PC-9 (cell line): ENCODE measurements around the gene DNAI1. TPM values are rescaled to one million over a fixed set of nuclear protein-coding genes. Genes with fewer than 3 reads are reported as not detected.
"Not testable (repeated sequence)": the region's sequence is repeated elsewhere in the genome, so short reads cannot be mapped to it uniquely, and the experiment has no call there.

Experiments used
- BruUV-seq: library from RNA; stranded (reverse); fragments of 400-500 nt; replicated peaks from 2 replicates; lab custom pipeline; 2021; lab: Mats Ljungman, UMichigan
- CTCF ChIA-PET: fragments of 300-600 bp; sonication (Branson Sonifier 250); formaldehyde crosslinking; loops from one replicate; lab custom pipeline; 2022; ENCODE audit warnings: antibody characterized with exemption; lab: Charles Lee
- POLR2A ChIA-PET: fragments of 300-600 bp; sonication (Branson Sonifier 250); formaldehyde crosslinking; loops from one replicate; lab custom pipeline; 2022; ENCODE audit warnings: antibody characterized with exemption; ENCODE audit not compliant: unreplicated experiment; lab: Charles Lee
- DNase-seq, 2 experiments: peaks; one replicate each; pipeline versions ENCODE4 v3.0.0 to v3.0.0-alpha.2; 2015 to 2022; ENCODE audit warnings: mixed read lengths in 1 of 2
- H2AFZ ChIP-seq: fragments of 200-600 bp; sonication (generic); 2 replicates; pipeline ENCODE4 v1.8.1; 2017; ENCODE audit warnings: antibody characterized with exemption
- H3F3A ChIP-seq: fragments of 200-600 bp; sonication (generic); 2 replicates; pipeline ENCODE4 v1.8.1; 2017; ENCODE audit warnings: antibody characterized with exemption, mild to moderate bottlenecking, low read depth; ENCODE audit not compliant: insufficient read depth
- H3K27ac ChIP-seq: fragments of 200-600 bp; sonication (generic); 2 replicates; pipeline ENCODE4 v1.6.1; 2016; ENCODE audit warnings: mixed run types
- H3K27me3 ChIP-seq: fragments of 200-600 bp; sonication (generic); 2 replicates; pipeline ENCODE4 v1.6.1; 2016; ENCODE audit warnings: low read depth, mixed run types; ENCODE audit not compliant: insufficient read depth
- H3K36me3 ChIP-seq: fragments of 200-600 bp; sonication (generic); 2 replicates; pipeline ENCODE4 v1.6.1; 2016; ENCODE audit warnings: low read depth, mixed run types
- H3K4me1 ChIP-seq: fragments of 200-600 bp; sonication (generic); replicated peaks from 2 replicates; pipeline ENCODE4 v1.6.1; 2016; ENCODE audit warnings: mixed run types; ENCODE audit not compliant: insufficient read depth
- H3K4me2 ChIP-seq: fragments of 200-600 bp; sonication (generic); 2 replicates; pipeline ENCODE4 v1.6.1; 2017; ENCODE audit warnings: mixed run types
- H3K4me3 ChIP-seq: fragments of 200-600 bp; sonication (generic); 2 replicates; pipeline ENCODE4 v1.6.1; 2016; ENCODE audit warnings: mixed run types
- H3K79me2 ChIP-seq: fragments of 200-600 bp; sonication (generic); 2 replicates; pipeline ENCODE4 v1.6.1; 2017; ENCODE audit warnings: low read depth, mixed run types
- H3K9me2 ChIP-seq: fragments of 200-600 bp; sonication (generic); 2 replicates; pipeline ENCODE4 v1.8.1; 2017; ENCODE audit warnings: mild to moderate bottlenecking; ENCODE audit not compliant: insufficient read depth
- H3K9me3 ChIP-seq: fragments of 200-600 bp; sonication (generic); 2 replicates; pipeline ENCODE4 v1.8.1; 2016; ENCODE audit warnings: low read depth; ENCODE audit not compliant: insufficient read depth
- H4K20me1 ChIP-seq: fragments of 200-600 bp; sonication (generic); 2 replicates; pipeline ENCODE4 v1.8.1; 2017; ENCODE audit not compliant: insufficient read depth
- CTCF ChIP-seq: fragments of 200-600 bp; sonication (generic); conservative IDR thresholded peaks from 2 replicates; pipeline ENCODE4 v1.6.1; 2017; ENCODE audit warnings: mixed run types, antibody characterized with exemption, mild to moderate bottlenecking, moderate library complexity
- EZH2 ChIP-seq: fragments of 200-600 bp; sonication (generic); IDR thresholded peaks from 2 replicates; pipeline ENCODE4 v1.8.0; 2017; ENCODE audit warnings: antibody characterized with exemption, low read depth
- intact Hi-C: fragments of 100-400 bp; cut with micrococcal nuclease; formaldehyde crosslinking; loops from one replicate; pipeline ENCODE4 v1.10.0; 2022; ENCODE audit not compliant: unreplicated experiment
- total RNA-seq: library from RNA; stranded (reverse); gene quantifications from 2 replicates; pipeline ENCODE4 v1.2.3, GENCODE V29; 2021

Gene DNAI1
- total RNA-seq, 1 experiment from 2014 or later, result 1.6 TPM

- H2AFZ ChIP-seq, POLR2A ChIA-PET, intact Hi-C loops, H3K4me3 ChIP-seq, H3K79me2 ChIP-seq, DNase-seq, H4K20me1 ChIP-seq, H3K9me3 ChIP-seq, CTCF ChIA-PET, BruUV-seq, H3K27ac ChIP-seq, H3F3A ChIP-seq, H3K27me3 ChIP-seq, H3K36me3 ChIP-seq, H3K9me2 ChIP-seq, H3K4me2 ChIP-seq, H3K4me1 ChIP-seq: not testable (repeated sequence)
These were observed 20.1 kb upstream of the DNAI1 start for GRCh38 chr9:34438465-34438864.

- Histone ChIP-seq H3K27me3 (no peaks in the 10 kb centered on the region), H3K9me3 (no peaks in the 10 kb centered on the region), H3F3A (no peaks in the 10 kb centered on the region), H3K4me3 (no peak overlapping the region), H2AFZ (no peak overlapping the region), H3K9me2 (no peaks in the 10 kb centered on the region), H3K36me3 (no peaks in the 10 kb centered on the region), H3K4me1 (no peaks in the 10 kb centered on the region), H3K4me2 (no peak overlapping the region), H3K79me2 (no peaks in the 10 kb centered on the region), H4K20me1 (0 out of 2 replicates have a peak, but pooled peaks cover 5% of the 10 kb centered on the region), H3K27ac (no peak overlapping the region)
- no peak for DNase-seq
- BruUV-seq, result no TSS peak
- no peak for TF ChIP-seq CTCF
- ChIA-PET CTCF (interaction anchor here (1.1 kb wide), 1 partner anchor 36 kb away, joined by 3 read pairs; no protein-coding TSS in a partner anchor), POLR2A (no interaction called here)
- intact Hi-C loops, result no loop called here
These were observed 18.6 kb upstream of the DNAI1 start for GRCh38 chr9:34440017-34440416.

- H3K9me3 ChIP-seq, result no peaks in the 10 kb centered on the region
- H2AFZ ChIP-seq, result no peak overlapping the region
- no peak for TF ChIP-seq EZH2
- no peak for TF ChIP-seq CTCF
- no peak overlapping the region for H3K4me3 ChIP-seq
- no peaks in the 10 kb centered on the region for H3K36me3 ChIP-seq
- ChIA-PET POLR2A (no interaction called here), CTCF (no interaction called here)
- BruUV-seq, result no TSS peak
- H3K9me2 ChIP-seq, result no peaks in the 10 kb centered on the region
- no peaks in the 10 kb centered on the region for H3K4me1 ChIP-seq
- DNase-seq, result no peak
- intact Hi-C loops, result no loop called here
- no peak overlapping the region for H3K4me2 ChIP-seq
- no peaks in the 10 kb centered on the region for H3K79me2 ChIP-seq
- no peak overlapping the region for H3K27ac ChIP-seq
- no peaks in the 10 kb centered on the region for H3K27me3 ChIP-seq
- H3F3A ChIP-seq, result no peaks in the 10 kb centered on the region
- H4K20me1 ChIP-seq, result no peaks in the 10 kb centered on the region
These were observed 15.8 kb upstream of the DNAI1 start for GRCh38 chr9:34442770-34443169.

- intact Hi-C loops, result no loop called here
- no peaks in the 10 kb centered on the region for H3K4me1 ChIP-seq
- POLR2A ChIA-PET, result no interaction called here
- H3K27me3 ChIP-seq, result no peaks in the 10 kb centered on the region
- H3K36me3 ChIP-seq, result no peaks in the 10 kb centered on the region
- no peaks in the 10 kb centered on the region for H4K20me1 ChIP-seq
- no peak overlapping the region for H2AFZ ChIP-seq
- TF ChIP-seq EZH2, result no peak
- no peak for TF ChIP-seq CTCF
- BruUV-seq, result no TSS peak
- no peak overlapping the region for H3K4me3 ChIP-seq
- no peaks in the 10 kb centered on the region for H3K9me2 ChIP-seq
- H3K27ac ChIP-seq, result no peak overlapping the region
- no peak for DNase-seq
- H3K4me2 ChIP-seq, result no peak overlapping the region
- no peaks in the 10 kb centered on the region for H3K9me3 ChIP-seq
- CTCF ChIA-PET, result no interaction called here
- H3F3A ChIP-seq, result no peaks in the 10 kb centered on the region
- 0 out of 2 replicates have a peak, but pooled peaks cover 4% of the 10 kb centered on the region for H3K79me2 ChIP-seq
These were observed 15.1 kb upstream of the DNAI1 start for GRCh38 chr9:34443533-34443932.
